GM18519 (cell line): ENCODE measurements around the gene MAP3K6.
"Not testable (repeated sequence)": the region's sequence is repeated elsewhere in the genome, so short reads cannot be mapped to it uniquely, and the experiment has no call there.

Source experiments
- ATAC-seq: cut with Tn5 transposase; IDR thresholded peaks from one replicate; pipeline ENCODE4 v1.9.1; 2021; ENCODE audit warnings: mild to moderate bottlenecking, moderate library complexity; ENCODE audit not compliant: unreplicated experiment, low FRiP score

MAP3K6 gene

GRCh38 chr1:27366411-27367159 lies at the start of gene MAP3K6:
Gene MAP3K6, minus strand, starts transcription at chr1:27366961. Its CDS starts 364 bp downstream, at chr1:27366597.
- no peak for ATAC-seq

GRCh38 chr1:27414091-27414490 lies 47.3 kb upstream of the MAP3K6 start:
- no peak for ATAC-seq

- ATAC-seq: no peak
Observed at GRCh38 chr1:27413004-27413403, 46.2 kb upstream of the MAP3K6 start.

GRCh38 chr1:27412502-27412901 lies 45.7 kb upstream of the MAP3K6 start:
- no peak for ATAC-seq

- ATAC-seq: no peak
Observed at GRCh38 chr1:27410709-27411108, 43.9 kb upstream of the MAP3K6 start.

- no peak for ATAC-seq
Observed at GRCh38 chr1:27409669-27410068, 42.9 kb upstream of the MAP3K6 start.

- ATAC-seq: no peak
Observed at GRCh38 chr1:27408151-27408550, 41.4 kb upstream of the MAP3K6 start.

GRCh38 chr1:27406791-27407190 lies 40.0 kb upstream of the MAP3K6 start:
- ATAC-seq: not testable (repeated sequence)

- no peak for ATAC-seq
Observed at GRCh38 chr1:27406362-27406680, 39.6 kb upstream of the MAP3K6 start.

- not testable (repeated sequence) for ATAC-seq
Observed at GRCh38 chr1:27405598-27406361, 39.0 kb upstream of the MAP3K6 start.

- ATAC-seq: no peak
Observed at GRCh38 chr1:27405074-27405473, 38.3 kb upstream of the MAP3K6 start.

GRCh38 chr1:27403931-27404330 lies 37.2 kb upstream of the MAP3K6 start:
- ATAC-seq: no peak

GRCh38 chr1:27403065-27403726 lies 36.4 kb upstream of the MAP3K6 start:
- no peak for ATAC-seq

GRCh38 chr1:27402349-27402754 lies 35.6 kb upstream of the MAP3K6 start:
- no peak for ATAC-seq

GRCh38 chr1:27400963-27401341 lies 34.2 kb upstream of the MAP3K6 start:
- no peak for ATAC-seq

- no peak for ATAC-seq
Observed at GRCh38 chr1:27400082-27400962, 33.6 kb upstream of the MAP3K6 start.

GRCh38 chr1:27399251-27400025 lies 32.7 kb upstream of the MAP3K6 start:
- no peak for ATAC-seq

- no peak for ATAC-seq
Observed at GRCh38 chr1:27398405-27399149, 31.8 kb upstream of the MAP3K6 start.

GRCh38 chr1:27397749-27398148 lies 31.0 kb upstream of the MAP3K6 start:
- ATAC-seq: no peak
